T-cell (primary cell): ENCODE measurements around the gene EYA4. TPM values are rescaled to one million over a fixed set of nuclear protein-coding genes. Genes with fewer than 3 reads are reported as not detected.

Source experiments
- ATAC-seq, 4 experiments: fragments of 200-7000 bp in 3 of 4; fragments of 150-1000 bp in 1 of 4; cut with Tn5 transposase; replicated peaks in 1 of 4; 1 replicate in 3 of 4; 2 replicates in 1 of 4; pipeline ENCODE4 v1.10.0; 2021; ENCODE audit warnings: moderate library complexity in 3 of 4, mild to moderate bottlenecking in 2 of 4, moderate number of reproducible peaks in 1 of 4
- CTCF ChIA-PET, 2 donors: fragments of 300-600 bp; sonication (Branson Sonifier 250); formaldehyde crosslinking; loops; one replicate each; lab custom pipeline; 2022; ENCODE audit warnings: antibody characterized with exemption in 2 of 2; lab: Charles Lee
- POLR2A ChIA-PET, 2 donors: fragments of 300-600 bp; sonication (Branson Sonifier 250); formaldehyde crosslinking; loops; one replicate each; lab custom pipeline; 2022; ENCODE audit warnings: antibody characterized with exemption in 2 of 2; lab: Charles Lee
- DNase-seq, 35 experiments: peaks; one replicate each; pipeline versions ENCODE4 v3.0.0 to v3.0.0-alpha.2; 2013 to 2023
- H3K27ac ChIP-seq: one replicate; pipeline ENCODE4 v1.5.1; 2013; ENCODE audit warnings: low read length
- H3K27me3 ChIP-seq, 2 experiments: replicated peaks in 1 of 2; 1 replicate in 1 of 2; 2 replicates in 1 of 2; pipeline versions ENCODE4 v1.6.1 to v1.7.0; 2013; ENCODE audit warnings: low read length in 1 of 2, mixed read lengths in 1 of 2; ENCODE audit not compliant: control insufficient read depth in 2 of 2, insufficient read depth in 2 of 2; ENCODE audit errors: extremely low read depth in 1 of 2
- H3K36me3 ChIP-seq, 2 donors: 1 replicate in 1 of 2; 2 replicates in 1 of 2; pipeline versions ENCODE4 v1.6.1 to v1.7.0; 2013; ENCODE audit warnings: low read length in 1 of 2; ENCODE audit not compliant: control insufficient read depth in 2 of 2, insufficient read depth in 1 of 2; ENCODE audit errors: extremely low read depth in 1 of 2
- H3K4me1 ChIP-seq, 2 experiments: 1 replicate in 1 of 2; 2 replicates in 1 of 2; pipeline versions ENCODE4 v1.6.1 to v1.7.0; 2013; ENCODE audit warnings: low read length in 2 of 2, mixed read lengths in 1 of 2; ENCODE audit not compliant: insufficient read depth in 2 of 2, control insufficient read depth in 1 of 2; ENCODE audit errors: extremely low read depth in 1 of 2
- H3K4me3 ChIP-seq, 2 donors: 1 replicate in 1 of 2; 2 replicates in 1 of 2; pipeline versions ENCODE4 v1.5.1 to v1.7.0; 2013; ENCODE audit warnings: mild to moderate bottlenecking in 2 of 2, low read length in 1 of 2, moderate library complexity in 1 of 2; ENCODE audit not compliant: control insufficient read depth in 1 of 2; ENCODE audit errors: extremely low read depth in 1 of 2
- H3K9me3 ChIP-seq: 2 replicates; pipeline ENCODE4 v1.7.0; 2013
- H3K27ac Mint-ChIP-seq, 2 donors: one replicate each; pipeline ENCODE4 v1.8.0; 2020 to 2021; ENCODE audit warnings: mild to moderate bottlenecking in 2 of 2, mixed read lengths in 2 of 2
- H3K27me3 Mint-ChIP-seq, 2 donors: one replicate each; pipeline ENCODE4 v1.8.0; 2021 to 2022; ENCODE audit warnings: mixed read lengths in 2 of 2
- H3K36me3 Mint-ChIP-seq: one replicate; pipeline ENCODE4 v1.8.0; 2021; ENCODE audit warnings: mixed read lengths
- H3K4me1 Mint-ChIP-seq, 3 donors: one replicate each; pipeline ENCODE4 v1.8.0; 2020 to 2022; ENCODE audit warnings: mixed read lengths in 3 of 3, mild to moderate bottlenecking in 1 of 3
- H3K4me3 Mint-ChIP-seq, 3 donors: one replicate each; pipeline ENCODE4 v1.8.0; 2020 to 2022; ENCODE audit warnings: mild to moderate bottlenecking in 3 of 3, mixed read lengths in 3 of 3, moderate library complexity in 3 of 3
- H3K9me3 Mint-ChIP-seq, 3 donors: one replicate each; pipeline ENCODE4 v1.8.0; 2020 to 2022; ENCODE audit warnings: mixed read lengths in 3 of 3
- WGBS: methylation state at CpG from one replicate; pipeline ENCODE4 v1.1.5; 2013; ENCODE audit warnings: missing lambda C conversion rate; ENCODE audit not compliant: insufficient coverage; 5-methylcytosine and 5-hydroxymethylcytosine counted together
- total RNA-seq, 35 experiments: library from RNA in 6 of 35; stranded (reverse) in 6 of 35; fragments of 120-200 nt in 1 of 35; gene quantifications; one replicate each; pipeline versions ENCODE4 v1.2.1 to v1.2.4 and lab custom pipeline; 2013 to 2026

The EYA4 gene
- total RNA-seq, 5 donors from 2014 or later (not counting 1 experiment from before 2014, with no cell fraction given), result 0.22 TPM; not detected in 4

GRCh38 chr6:133571681-133572080 lies 330.5 kb downstream of the EYA4 start:
- ChIA-PET CTCF (no interaction called here), POLR2A (no interaction called here)
- Histone ChIP-seq H3K4me3 (no peak overlapping the region), H3K27ac (no peak overlapping the region), H3K4me1 (no peaks in the 10 kb centered on the region), H3K36me3 (no peaks in the 10 kb centered on the region), H3K27me3 (peaks cover 5 to 10% of the 10 kb centered on the region in 2 experiments), H3K9me3 (no peaks in the 10 kb centered on the region)
- Mint-ChIP-seq H3K4me1 (peaks cover 5 to 10% (median 9%) of the 10 kb centered on the region in 3 donors), H3K27me3 (peaks cover 23 to 29% of the 10 kb centered on the region in 2 donors), H3K36me3 (no peaks in the 10 kb centered on the region), H3K27ac (no peak overlapping the region), H3K4me3 (no peak overlapping the region), H3K9me3 (no peaks in the 10 kb centered on the region)
- no peak for ATAC-seq
- no peak for DNase-seq
- WGBS, result no CpG with 5 or more reads among the region's 3 CpGs

GRCh38 chr6:133577851-133578250 lies 336.7 kb downstream of the EYA4 start:
- no peak for DNase-seq
- H3K4me1 Mint-ChIP-seq, result no peaks in the 10 kb centered on the region
- peaks cover 0 to 2% (median 0%) of the 10 kb centered on the region in 3 donors for H3K9me3 Mint-ChIP-seq
- H3K36me3 ChIP-seq, result no peaks in the 10 kb centered on the region
- H3K27ac ChIP-seq, result no peak overlapping the region
- H3K4me3 ChIP-seq, result no peak overlapping the region
- ATAC-seq, result no peak
- no peaks in the 10 kb centered on the region for H3K9me3 ChIP-seq
- ChIA-PET POLR2A (no interaction called here), CTCF (no interaction called here)
- no CpG with 5 or more reads among the region's 1 CpG for WGBS
- H3K4me3 Mint-ChIP-seq, result no peak overlapping the region
- no peaks in the 10 kb centered on the region for H3K4me1 ChIP-seq
- peaks cover 8 to 10% of the 10 kb centered on the region in 2 donors for H3K27me3 Mint-ChIP-seq
- no peak overlapping the region for H3K27ac Mint-ChIP-seq
- H3K36me3 Mint-ChIP-seq, result no peaks in the 10 kb centered on the region
- no peaks in the 10 kb centered on the region for H3K27me3 ChIP-seq
